ENCODE measurements around the gene TOX2. TPM values are rescaled to one million over a fixed set of nuclear protein-coding genes. Genes with fewer than 3 reads are reported as not detected.

The TOX2 gene
- total RNA-seq, 1 donor: 1.1 TPM

GRCh38 chr20:43963872-43964791 is 49.5 kb downstream of the TOX2 start:
- Histone ChIP-seq H3K36me3 (ENCODE audit: insufficient read depth, low read length) (no peaks in the 10 kb centered on the region), H3K4me1 (ENCODE audit: insufficient read depth, low read length) (peaks cover 17% of the 10 kb centered on the region), H3K4me2 (ENCODE audit: insufficient read depth, low read length) (peak overlapping the region; percentile 20), H3K9me3 (ENCODE audit: low read depth, low read length) (no peaks in the 10 kb centered on the region), H3K4me3 (ENCODE audit: insufficient read depth, low read length) (no peak overlapping the region), H3K27me3 (ENCODE audit: insufficient read depth, low read length) (peaks cover 4% of the 10 kb centered on the region), H3K79me2 (ENCODE audit: insufficient read depth, low read length) (no peaks in the 10 kb centered on the region), H2AFZ (ENCODE audit: low read length) (no peak overlapping the region), H3K27ac (ENCODE audit: low read depth, low read length) (no peak overlapping the region), H4K20me1 (ENCODE audit: insufficient read depth, low read length) (peaks cover 4% of the 10 kb centered on the region)
- peak; percentile 92 for DNase-seq (ENCODE audit: insufficient read length, low spot score, missing footprints)
- no peak for TF ChIP-seq CTCF (IDR thresholded peaks at IDR 0.05; ENCODE audit: extremely low read depth, low read depth, low read length)

- H3K9me3 ChIP-seq (ENCODE audit: low read depth, low read length): no peaks in the 10 kb centered on the region
- H4K20me1 ChIP-seq (ENCODE audit: insufficient read depth, low read length): peaks cover 4% of the 10 kb centered on the region
- no peaks in the 10 kb centered on the region for H3K36me3 ChIP-seq (ENCODE audit: insufficient read depth, low read length)
- H2AFZ ChIP-seq (ENCODE audit: low read length): no peak overlapping the region
- peaks cover 4% of the 10 kb centered on the region for H3K27me3 ChIP-seq (ENCODE audit: insufficient read depth, low read length)
- no peaks in the 10 kb centered on the region for H3K79me2 ChIP-seq (ENCODE audit: insufficient read depth, low read length)
- no peak for DNase-seq (ENCODE audit: insufficient read length, low spot score, missing footprints)
- H3K4me2 ChIP-seq (ENCODE audit: insufficient read depth, low read length): no peak overlapping the region
- H3K4me3 ChIP-seq (ENCODE audit: insufficient read depth, low read length): no peak overlapping the region
- peaks cover 10% of the 10 kb centered on the region for H3K4me1 ChIP-seq (ENCODE audit: insufficient read depth, low read length)
- H3K27ac ChIP-seq (ENCODE audit: low read depth, low read length): no peak overlapping the region
- TF ChIP-seq CTCF (IDR thresholded peaks at IDR 0.05; ENCODE audit: extremely low read depth, low read depth, low read length): no peak
These were observed 53.8 kb downstream of the TOX2 start for GRCh38 chr20:43968341-43969000.

GRCh38 chr20:43969028-43969447 is 54.4 kb downstream of the TOX2 start:
- H3K79me2 ChIP-seq (ENCODE audit: insufficient read depth, low read length): no peaks in the 10 kb centered on the region
- no peaks in the 10 kb centered on the region for H3K36me3 ChIP-seq (ENCODE audit: insufficient read depth, low read length)
- no peak overlapping the region for H3K4me3 ChIP-seq (ENCODE audit: insufficient read depth, low read length)
- H3K27me3 ChIP-seq (ENCODE audit: insufficient read depth, low read length): peaks cover 4% of the 10 kb centered on the region
- peaks cover 6% of the 10 kb centered on the region for H3K4me1 ChIP-seq (ENCODE audit: insufficient read depth, low read length)
- H3K27ac ChIP-seq (ENCODE audit: low read depth, low read length): no peak overlapping the region
- no peaks in the 10 kb centered on the region for H3K9me3 ChIP-seq (ENCODE audit: low read depth, low read length)
- H2AFZ ChIP-seq (ENCODE audit: low read length): no peak overlapping the region
- no peak for TF ChIP-seq CTCF (IDR thresholded peaks at IDR 0.05; ENCODE audit: extremely low read depth, low read depth, low read length)
- no peak overlapping the region for H3K4me2 ChIP-seq (ENCODE audit: insufficient read depth, low read length)
- peaks cover 4% of the 10 kb centered on the region for H4K20me1 ChIP-seq (ENCODE audit: insufficient read depth, low read length)
- DNase-seq (ENCODE audit: insufficient read length, low spot score, missing footprints): peak; percentile 84
